Measurements from ENCODE around the gene PDE7B.

- TF ChIP-seq EZH2phosphoT487 (IDR thresholded peaks at IDR 0.05; ENCODE audit: borderline replicate concordance, low read depth, low read length), result no peak
- TF ChIP-seq CTCF (conservative IDR thresholded peaks at IDR 0.05; ENCODE audit: low read length), result no peak
Observed at GRCh38 chr6:135955099-135955498, 103.6 kb downstream of the PDE7B start.

All from OCI-LY7 (cell line).